Measurements from ENCODE around the gene TIRAP. TPM values are rescaled to one million over a fixed set of nuclear protein-coding genes. Genes with fewer than 3 reads are reported as not detected.

The TIRAP gene
- total RNA-seq, 4 donors from 2014 or later = 8.6 to 15.2 (median 12.6) TPM

- no peak for DNase-seq (ENCODE audit: low spot score in 2 of 2)
- Histone ChIP-seq H3K4me1 (no peaks in the 10 kb centered on the region), H3K4me3 (no peak overlapping the region), H3K27ac (no peak overlapping the region), H3K36me3 (peaks cover 49% of the 10 kb centered on the region), H3K27me3 (no peaks in the 10 kb centered on the region), H3K9me3 (no peaks in the 10 kb centered on the region)
- TF ChIP-seq EP300 (IDR thresholded peaks at IDR 0.05) (no peak), POLR2AphosphoS5 (IDR thresholded peaks at IDR 0.05) (no peak), POLR2A (IDR thresholded peaks at IDR 0.05) (no peak)
- TF ChIP-seq, protein P1, sequence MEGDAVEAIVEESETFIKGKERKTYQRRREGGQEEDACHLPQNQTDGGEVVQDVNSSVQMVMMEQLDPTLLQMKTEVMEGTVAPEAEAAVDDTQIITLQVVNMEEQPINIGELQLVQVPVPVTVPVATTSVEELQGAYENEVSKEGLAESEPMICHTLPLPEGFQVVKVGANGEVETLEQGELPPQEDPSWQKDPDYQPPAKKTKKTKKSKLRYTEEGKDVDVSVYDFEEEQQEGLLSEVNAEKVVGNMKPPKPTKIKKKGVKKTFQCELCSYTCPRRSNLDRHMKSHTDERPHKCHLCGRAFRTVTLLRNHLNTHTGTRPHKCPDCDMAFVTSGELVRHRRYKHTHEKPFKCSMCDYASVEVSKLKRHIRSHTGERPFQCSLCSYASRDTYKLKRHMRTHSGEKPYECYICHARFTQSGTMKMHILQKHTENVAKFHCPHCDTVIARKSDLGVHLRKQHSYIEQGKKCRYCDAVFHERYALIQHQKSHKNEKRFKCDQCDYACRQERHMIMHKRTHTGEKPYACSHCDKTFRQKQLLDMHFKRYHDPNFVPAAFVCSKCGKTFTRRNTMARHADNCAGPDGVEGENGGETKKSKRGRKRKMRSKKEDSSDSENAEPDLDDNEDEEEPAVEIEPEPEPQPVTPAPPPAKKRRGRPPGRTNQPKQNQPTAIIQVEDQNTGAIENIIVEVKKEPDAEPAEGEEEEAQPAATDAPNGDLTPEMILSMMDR (IDR thresholded peaks at IDR 0.05) = no peak
- 50% methylated on average over 2 of the region's 2 CpGs for WGBS
Measured at GRCh38 chr11:126297004-126297403, 14.1 kb downstream of the TIRAP start.

DNA sequence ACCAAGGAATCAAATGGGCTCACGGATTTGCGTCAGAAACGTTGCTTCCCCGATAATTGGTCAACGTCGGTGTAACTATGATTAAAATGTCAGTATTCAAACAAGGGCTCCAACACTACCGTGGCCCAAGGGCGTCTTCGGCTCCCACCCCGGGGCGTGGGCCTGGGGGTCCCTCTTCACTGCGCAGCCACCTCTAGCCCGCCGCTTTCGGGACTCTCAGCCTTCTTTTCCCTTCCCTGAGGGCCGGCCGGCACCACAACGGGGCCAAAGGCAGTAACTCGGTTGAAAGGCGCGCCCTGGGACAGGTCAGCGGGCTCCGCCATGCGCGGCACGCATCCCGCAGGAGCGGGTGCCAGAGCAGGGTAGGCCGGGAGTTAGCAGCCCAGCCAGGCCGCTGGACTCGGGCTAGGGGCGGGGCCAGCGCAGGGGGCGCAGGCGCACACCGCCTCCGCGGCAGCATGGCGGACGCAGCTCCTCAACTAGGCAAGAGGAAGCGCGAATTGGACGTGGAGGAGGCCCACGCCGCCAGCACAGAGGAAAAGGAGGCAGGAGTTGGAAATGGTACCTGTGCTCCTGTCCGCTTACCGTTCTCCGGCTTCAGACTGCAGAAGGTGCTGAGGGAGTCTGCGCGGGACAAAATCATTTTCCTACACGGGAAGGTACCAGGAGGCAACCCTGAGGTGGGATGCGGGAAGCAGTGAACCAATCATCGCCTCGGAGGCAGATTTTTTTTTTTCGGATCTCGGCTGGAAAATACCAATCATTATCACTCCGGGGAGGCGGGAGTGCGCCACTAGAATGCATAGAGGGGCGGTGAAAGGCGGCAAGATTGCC, 20.9 kb downstream of the TIRAP start, which contains the start of gene DCPS:
Gene DCPS, plus strand, starts transcription at position 438 of the 834 bp plus-strand sequence. Its CDS starts 21 bp downstream, at position 459.
- H3K27me3 ChIP-seq = no peaks in the 10 kb centered on the region
- peak within 1 kb of the TSS; percentile 78 for H3K4me3 ChIP-seq
- peak within 1 kb of the TSS; percentile 93 for H3K27ac ChIP-seq
- H3K4me1 ChIP-seq = peaks cover 15% of the 10 kb centered on the region
- no peaks in the 10 kb centered on the region for H3K9me3 ChIP-seq
- H3K36me3 ChIP-seq = peaks cover 13% of the 10 kb centered on the region
- DNase-seq (ENCODE audit: low spot score in 2 of 2) = peak; percentile 92
- WGBS = 4% methylated on average over 27 of the region's 61 CpGs
- TF ChIP-seq POLR2A (IDR thresholded peaks at IDR 0.05) (peak in 1 of 2 donors; percentile 43), POLR2AphosphoS5 (IDR thresholded peaks at IDR 0.05) (peak in 2 of 3 donors; percentile 79 to 81), EP300 (IDR thresholded peaks at IDR 0.05) (no peak)
- TF ChIP-seq, protein P1 (IDR thresholded peaks at IDR 0.05) = no peak

GRCh38 chr11:126304457-126305075, 21.7 kb downstream of the TIRAP start:
- Histone ChIP-seq H3K36me3 (peaks cover 13% of the 10 kb centered on the region), H3K27ac (peak overlapping the region; percentile 93), H3K4me3 (peak overlapping the region; percentile 78), H3K9me3 (no peaks in the 10 kb centered on the region), H3K27me3 (no peaks in the 10 kb centered on the region), H3K4me1 (peaks cover 15% of the 10 kb centered on the region)
- WGBS = 29% methylated on average over 12 of the region's 12 CpGs
- TF ChIP-seq, protein P1 (IDR thresholded peaks at IDR 0.05) = no peak
- TF ChIP-seq POLR2A (IDR thresholded peaks at IDR 0.05) (no peak), EP300 (IDR thresholded peaks at IDR 0.05) (no peak), POLR2AphosphoS5 (IDR thresholded peaks at IDR 0.05) (no peak)
- DNase-seq (ENCODE audit: low spot score in 2 of 2) = no peak

DNA sequence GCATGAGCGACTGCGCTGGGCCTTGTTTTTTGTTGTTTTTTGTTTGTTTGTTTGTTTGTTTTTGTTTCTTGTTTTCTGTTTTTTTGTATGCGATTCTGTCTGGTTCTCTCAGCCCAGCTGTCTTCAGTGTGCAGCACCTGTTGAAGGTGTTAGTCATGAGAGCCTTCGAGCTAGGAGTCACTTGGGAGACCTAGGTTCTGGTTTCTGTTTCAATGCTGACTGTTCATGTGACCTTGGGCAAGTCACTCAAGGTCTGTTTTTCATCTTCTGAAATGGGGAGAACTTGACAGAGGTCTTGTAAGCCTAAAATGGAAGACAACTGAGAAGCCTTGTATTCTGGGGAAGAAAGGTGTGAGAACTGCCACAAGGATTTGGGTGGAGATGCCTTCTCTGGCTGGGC, 22.8 kb downstream of the TIRAP start:
- Histone ChIP-seq H3K4me3 (no peak overlapping the region), H3K27me3 (no peaks in the 10 kb centered on the region), H3K36me3 (peaks cover 11% of the 10 kb centered on the region), H3K4me1 (peaks cover 20% of the 10 kb centered on the region), H3K27ac (no peak overlapping the region), H3K9me3 (no peaks in the 10 kb centered on the region)
- 92% methylated on average over 4 of the region's 4 CpGs for WGBS
- DNase-seq (ENCODE audit: low spot score in 2 of 2) = no peak
- TF ChIP-seq, protein P1 (IDR thresholded peaks at IDR 0.05) = no peak
- no peak for TF ChIP-seq POLR2A (IDR thresholded peaks at IDR 0.05)
- no peak for TF ChIP-seq POLR2AphosphoS5 (IDR thresholded peaks at IDR 0.05)
- no peak for TF ChIP-seq EP300 (IDR thresholded peaks at IDR 0.05)

GRCh38 chr11:126307706-126308105, 24.8 kb downstream of the TIRAP start:
- no peaks in the 10 kb centered on the region for H3K9me3 ChIP-seq
- DNase-seq (ENCODE audit: low spot score in 2 of 2) = no peak
- no peak overlapping the region for H3K27ac ChIP-seq
- H3K36me3 ChIP-seq = peaks cover 11% of the 10 kb centered on the region
- H3K4me1 ChIP-seq = peaks cover 30% of the 10 kb centered on the region
- no peak overlapping the region for H3K4me3 ChIP-seq
- H3K27me3 ChIP-seq = no peaks in the 10 kb centered on the region
- WGBS = 51% methylated on average over 5 of the region's 5 CpGs
- TF ChIP-seq EP300 (IDR thresholded peaks at IDR 0.05) (no peak), POLR2A (IDR thresholded peaks at IDR 0.05) (no peak), POLR2AphosphoS5 (IDR thresholded peaks at IDR 0.05) (no peak)
- TF ChIP-seq, protein P1 (IDR thresholded peaks at IDR 0.05) = no peak
